ENCODE data around the gene ITGAE. TPM values are rescaled to one million over a fixed set of nuclear protein-coding genes. Genes with fewer than 3 reads are reported as not detected.

ITGAE gene
- polyA plus RNA-seq, 3 donors = 66.6 to 102 (median 78.8) TPM

DNA sequence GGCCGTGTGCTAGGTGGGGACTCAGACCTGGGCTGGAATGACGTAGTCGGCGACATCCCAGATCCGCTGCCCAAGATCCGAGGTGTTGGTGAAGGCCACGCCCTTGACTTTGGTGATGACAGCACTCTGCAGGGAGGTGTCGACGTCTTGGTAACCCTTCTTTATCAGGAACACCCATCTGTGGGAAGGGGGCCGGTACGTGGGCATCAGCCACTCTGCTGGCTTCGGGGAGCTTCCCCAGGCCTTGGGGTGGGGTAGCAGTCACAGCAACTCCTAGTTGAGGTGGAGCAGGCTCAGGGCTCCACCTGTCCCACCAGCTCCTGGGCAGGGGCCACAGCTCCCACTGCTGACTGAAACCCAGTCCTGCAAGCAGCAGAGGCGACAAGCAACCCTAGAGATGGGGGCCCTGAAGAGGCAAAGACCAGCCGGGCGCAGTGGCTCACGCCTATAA is 109.3 kb downstream of the ITGAE start:
- Histone ChIP-seq H2AFZ (ENCODE audit: insufficient read depth, low read depth, low read length, poor library complexity, severe bottlenecking) (no peak overlapping the region), H4K20me1 (ENCODE audit: insufficient read depth, low read length) (no peaks in the 10 kb centered on the region), H3K4me1 (ENCODE audit: control insufficient read depth in 1 of 2, insufficient read depth in 2 of 2, low read length in 2 of 2) (peaks cover 14 to 20% of the 10 kb centered on the region in 2 donors), H3K27me3 (ENCODE audit: control insufficient read depth in 2 of 2, insufficient read depth in 2 of 2, low read length in 2 of 2) (peaks cover 0 to 15% of the 10 kb centered on the region in 2 donors), H3K9ac (ENCODE audit: insufficient read depth, low read length, poor library complexity, severe bottlenecking) (no peak overlapping the region), H3K4me2 (replicated peaks; ENCODE audit: extremely low read depth, low read length, poor library complexity, severe bottlenecking) (no peak overlapping the region), H3K4me3 (replicated peaks in 1 of 3; ENCODE audit: low read depth in 2 of 3, low read length in 3 of 3) (no peak overlapping the region), H3K36me3 (replicated peaks in 1 of 2; ENCODE audit: control insufficient read depth in 1 of 2, insufficient read depth in 2 of 2, low read length in 2 of 2) (no peaks in the 10 kb centered on the region), H3K79me2 (ENCODE audit: insufficient read depth, low read length) (no peaks in the 10 kb centered on the region), H3K9me3 (replicated peaks in 1 of 2; ENCODE audit: control insufficient read depth in 1 of 2, insufficient read depth in 1 of 2, low read length in 2 of 2) (no peaks in the 10 kb centered on the region), H3K27ac (ENCODE audit: low read depth in 1 of 2, low read length in 2 of 2) (no peak overlapping the region)
- intact Hi-C loops (cut with micrococcal nuclease) = no loop called here
- H3K27me3 Mint-ChIP-seq (ENCODE audit: low read depth in 3 of 3) = peaks cover 9 to 28% (median 26%) of the 10 kb centered on the region in 3 donors
- peaks cover 0 to 3% (median 0%) of the 10 kb centered on the region in 7 donors for H3K9me3 Mint-ChIP-seq
- no peak for TF ChIP-seq CTCF (IDR thresholded peaks at IDR 0.05)
- 95% methylated on average over 12 of the region's 16 CpGs for WGBS (ENCODE audit: insufficient coverage)
- DNase-seq = no peak
- peaks cover 0 to 1% of the 10 kb centered on the region in 2 donors for H3K36me3 Mint-ChIP-seq
- H3K27ac Mint-ChIP-seq = peak overlapping the region in 1 of 7 donors; percentile 36
- peaks cover 19% of the 10 kb centered on the region for H3K4me1 Mint-ChIP-seq
- H3K4me3 Mint-ChIP-seq = no peak overlapping the region

GRCh38 chr17:3690094-3690715 is 110.8 kb downstream of the ITGAE start:
- Histone ChIP-seq H3K4me2 (replicated peaks; ENCODE audit: extremely low read depth, low read length, poor library complexity, severe bottlenecking) (no peak overlapping the region), H3K9me3 (replicated peaks in 1 of 2; ENCODE audit: control insufficient read depth in 1 of 2, insufficient read depth in 1 of 2, low read length in 2 of 2) (no peaks in the 10 kb centered on the region), H3K9ac (ENCODE audit: insufficient read depth, low read length, poor library complexity, severe bottlenecking) (no peak overlapping the region), H3K4me1 (ENCODE audit: control insufficient read depth in 1 of 2, insufficient read depth in 2 of 2, low read length in 2 of 2) (peaks cover 3 to 9% of the 10 kb centered on the region in 2 donors), H3K79me2 (ENCODE audit: insufficient read depth, low read length) (no peaks in the 10 kb centered on the region), H3K27me3 (ENCODE audit: control insufficient read depth in 2 of 2, insufficient read depth in 2 of 2, low read length in 2 of 2) (peaks cover 0 to 11% of the 10 kb centered on the region in 2 donors), H3K36me3 (replicated peaks in 1 of 2; ENCODE audit: control insufficient read depth in 1 of 2, insufficient read depth in 2 of 2, low read length in 2 of 2) (no peaks in the 10 kb centered on the region), H4K20me1 (ENCODE audit: insufficient read depth, low read length) (no peaks in the 10 kb centered on the region), H2AFZ (ENCODE audit: insufficient read depth, low read depth, low read length, poor library complexity, severe bottlenecking) (no peak overlapping the region), H3K4me3 (replicated peaks in 1 of 3; ENCODE audit: low read depth in 2 of 3, low read length in 3 of 3) (no peak overlapping the region), H3K27ac (ENCODE audit: low read depth in 1 of 2, low read length in 2 of 2) (no peak overlapping the region)
- 91% methylated on average over 14 of the region's 22 CpGs for WGBS (ENCODE audit: insufficient coverage)
- no peak overlapping the region for H3K4me3 Mint-ChIP-seq
- TF ChIP-seq CTCF (IDR thresholded peaks at IDR 0.05) = no peak
- peaks cover 9 to 20% (median 18%) of the 10 kb centered on the region in 3 donors for H3K27me3 Mint-ChIP-seq (ENCODE audit: low read depth in 3 of 3)
- H3K36me3 Mint-ChIP-seq = peaks cover 0 to 1% of the 10 kb centered on the region in 2 donors
- H3K27ac Mint-ChIP-seq = no peak overlapping the region
- H3K9me3 Mint-ChIP-seq = peaks cover 0 to 3% (median 0%) of the 10 kb centered on the region in 7 donors
- intact Hi-C loops (cut with micrococcal nuclease) = no loop called here
- peaks cover 10% of the 10 kb centered on the region for H3K4me1 Mint-ChIP-seq
- no peak for DNase-seq
